Body of pancreas (tissue), 4 donors: ENCODE measurements around the gene KLHL30.

Experiments used
- POLR2A ChIP-seq, 3 donors: fragments of 450-650 bp; IDR thresholded peaks; one replicate each; pipeline ENCODE4 v1.6.1; 2016; ENCODE audit warnings: antibody characterized with exemption in 3 of 3, mild to moderate bottlenecking in 2 of 3
- TF ChIP-seq, protein P1 (sequence below), 7 experiments: fragments of 450-650 bp in 4 of 7; fragments of 200-600 bp in 3 of 7; sonication (generic) in 3 of 7; IDR thresholded peaks; one replicate each; pipeline ENCODE4 v1.5.1; 2016 to 2019; ENCODE audit warnings: antibody characterized with exemption in 7 of 7

DNA sequence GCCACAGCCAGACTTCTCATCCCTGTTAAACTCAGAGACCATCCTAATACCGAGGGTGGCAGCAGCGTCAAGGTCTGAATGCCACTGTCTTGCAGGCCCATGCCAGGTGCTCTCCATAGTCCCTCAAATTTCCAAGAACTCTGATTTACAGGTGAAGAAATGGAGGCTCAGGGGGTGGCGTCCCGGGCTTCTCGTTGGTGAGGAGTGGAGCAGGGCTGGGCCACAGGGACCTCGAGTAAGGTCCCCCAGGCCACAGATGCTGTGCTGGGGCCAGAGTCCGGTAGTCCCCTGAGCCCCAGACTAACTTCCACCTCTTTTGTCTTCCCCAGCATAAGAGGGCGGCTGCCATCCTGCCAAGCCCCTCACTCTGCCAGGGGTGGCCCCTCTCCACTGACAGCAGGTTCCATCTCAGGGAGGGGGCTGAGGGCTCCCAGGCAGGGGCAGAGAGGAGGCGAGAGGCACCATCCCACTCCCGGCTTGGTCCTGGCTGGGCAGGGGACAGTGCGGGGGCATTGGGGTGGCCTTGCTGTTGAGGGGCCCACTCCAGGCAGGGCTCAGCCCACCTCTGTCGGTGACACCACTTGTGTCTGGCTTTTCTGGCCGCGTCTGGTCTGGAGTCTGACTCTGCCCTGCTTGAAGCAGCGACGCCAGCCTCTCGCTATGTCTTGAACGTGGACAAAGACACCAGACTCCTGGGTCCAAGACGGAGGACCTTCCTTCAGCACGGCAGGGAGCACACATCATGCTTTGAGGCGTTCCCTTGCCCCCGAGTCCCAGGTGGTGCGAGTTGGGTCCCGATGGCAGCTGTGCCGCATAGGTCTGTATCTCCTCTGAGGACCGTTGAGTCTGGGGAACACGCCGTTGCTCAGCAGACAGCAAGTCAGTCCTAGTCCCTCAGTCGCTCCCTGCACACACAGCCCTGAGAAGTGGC, 15.9 kb upstream of the KLHL30 start:
- TF ChIP-seq POLR2A (IDR thresholded peaks at IDR 0.05) = no peak
- TF ChIP-seq, protein P1, sequence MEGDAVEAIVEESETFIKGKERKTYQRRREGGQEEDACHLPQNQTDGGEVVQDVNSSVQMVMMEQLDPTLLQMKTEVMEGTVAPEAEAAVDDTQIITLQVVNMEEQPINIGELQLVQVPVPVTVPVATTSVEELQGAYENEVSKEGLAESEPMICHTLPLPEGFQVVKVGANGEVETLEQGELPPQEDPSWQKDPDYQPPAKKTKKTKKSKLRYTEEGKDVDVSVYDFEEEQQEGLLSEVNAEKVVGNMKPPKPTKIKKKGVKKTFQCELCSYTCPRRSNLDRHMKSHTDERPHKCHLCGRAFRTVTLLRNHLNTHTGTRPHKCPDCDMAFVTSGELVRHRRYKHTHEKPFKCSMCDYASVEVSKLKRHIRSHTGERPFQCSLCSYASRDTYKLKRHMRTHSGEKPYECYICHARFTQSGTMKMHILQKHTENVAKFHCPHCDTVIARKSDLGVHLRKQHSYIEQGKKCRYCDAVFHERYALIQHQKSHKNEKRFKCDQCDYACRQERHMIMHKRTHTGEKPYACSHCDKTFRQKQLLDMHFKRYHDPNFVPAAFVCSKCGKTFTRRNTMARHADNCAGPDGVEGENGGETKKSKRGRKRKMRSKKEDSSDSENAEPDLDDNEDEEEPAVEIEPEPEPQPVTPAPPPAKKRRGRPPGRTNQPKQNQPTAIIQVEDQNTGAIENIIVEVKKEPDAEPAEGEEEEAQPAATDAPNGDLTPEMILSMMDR (IDR thresholded peaks at IDR 0.05) = no peak
